HepG2 (cell line): ENCODE measurements around the gene BCAM. TPM values are rescaled to one million over a fixed set of nuclear protein-coding genes. Genes with fewer than 3 reads are reported as not detected.

Source experiments
- CREM ChIP-seq, 2 experiments: sonication (generic) in 1 of 2; formaldehyde crosslinking in 1 of 2; IDR thresholded peaks; 2 replicates each; pipeline versions ENCODE4 v1.4.0 to v1.6.1; 2016 to 2020; ENCODE audit warnings: antibody characterized with exemption in 1 of 2, mild to moderate bottlenecking in 1 of 2, missing genetic modification reagents in 1 of 2
- GABPB1 ChIP-seq: IDR thresholded peaks from 2 replicates; pipeline ENCODE4 v1.6.1; 2016; ENCODE audit warnings: mild to moderate bottlenecking, missing genetic modification reagents, moderate library complexity, missing compliant biosample characterization
- HDAC1 ChIP-seq: sonication (generic); formaldehyde crosslinking; IDR thresholded peaks from 2 replicates; pipeline ENCODE4 v1.5.1; 2020; ENCODE audit warnings: mild to moderate bottlenecking, missing genetic modification reagents
- HMG20A ChIP-seq: IDR thresholded peaks from 2 replicates; pipeline ENCODE4 v1.6.1; 2016; ENCODE audit warnings: borderline replicate concordance
- HNF4A ChIP-seq: sonication (generic); formaldehyde crosslinking; IDR thresholded peaks from 2 replicates; pipeline ENCODE4 v1.4.0; 2020; ENCODE audit warnings: missing genetic modification reagents
- KAT2B ChIP-seq: fragments of 150-350 bp; IDR thresholded peaks from 2 replicates; pipeline ENCODE4 v1.6.1; 2014; ENCODE audit warnings: low read depth, low read length, borderline replicate concordance
- KAT8 ChIP-seq: IDR thresholded peaks from 2 replicates; pipeline ENCODE4 v1.6.1; 2016; ENCODE audit warnings: missing genetic modification reagents, missing compliant biosample characterization
- NFIC ChIP-seq: IDR thresholded peaks from 2 replicates; pipeline ENCODE4 v1.6.1; 2012; ENCODE audit warnings: mild to moderate bottlenecking, low read length, inconsistent platforms
- RAD21 ChIP-seq: fragments of 450-650 bp; formaldehyde crosslinking; IDR thresholded peaks from 2 replicates; pipeline ENCODE4 v1.5.0; 2020; ENCODE audit warnings: mild to moderate bottlenecking
- ZC3H13 ChIP-seq: sonication (generic); formaldehyde crosslinking; IDR thresholded peaks from 2 replicates; pipeline ENCODE4 v1.8.1; 2023; ENCODE audit warnings: mild to moderate bottlenecking, missing genetic modification reagents, moderate library complexity
- ZC3H4 ChIP-seq: sonication (generic); formaldehyde crosslinking; IDR thresholded peaks from 2 replicates; pipeline ENCODE4 v1.4.0; 2020; ENCODE audit warnings: missing genetic modification reagents, borderline replicate concordance
- ZNF331 ChIP-seq: sonication (generic); formaldehyde crosslinking; IDR thresholded peaks from 2 replicates; pipeline ENCODE4 v1.4.0; 2020; ENCODE audit warnings: missing genetic modification reagents
- ZNF333 ChIP-seq: sonication (generic); formaldehyde crosslinking; IDR thresholded peaks from 2 replicates; pipeline ENCODE4 v1.4.0; 2020; ENCODE audit warnings: mild to moderate bottlenecking, missing genetic modification reagents, borderline replicate concordance
- ZNF530 ChIP-seq: sonication (generic); formaldehyde crosslinking; IDR thresholded peaks from 2 replicates; pipeline ENCODE4 v1.5.0; 2020; ENCODE audit warnings: low read depth, mild to moderate bottlenecking, missing genetic modification reagents
- ZNF780A ChIP-seq: sonication (generic); formaldehyde crosslinking; IDR thresholded peaks from 2 replicates; pipeline ENCODE4 v1.8.0; 2022; ENCODE audit warnings: mild to moderate bottlenecking, missing genetic modification reagents, moderate library complexity
- polyA plus RNA-seq, 8 experiments: library from polyadenylated mRNA; depleted of rRNA in 3 of 8; stranded (reverse) in 7 of 8; unstranded in 1 of 8; fragments of >200 nt; fragmentation: Illumina TruSeq in 4 of 8; extraction: Trizol in 4 of 8; gene quantifications; 2 replicates each; pipeline versions ENCODE4 v1.2.1 to v1.2.3, GENCODE V29; 2011 to 2016; ENCODE audit warnings: low read depth in 4 of 8, missing spikeins in 1 of 8, mixed read lengths in 1 of 8; ENCODE audit not compliant: insufficient read depth in 1 of 8
- total RNA-seq, 5 experiments: library from RNA; depleted of rRNA; stranded (reverse); fragments of >200 nt; fragmentation: Illumina TruSeq; extraction: Trizol; gene quantifications; 2 replicates each; pipeline ENCODE4 v1.2.3, GENCODE V29; 2016; ENCODE audit warnings: low read depth in 1 of 5
- TF ChIP-seq, protein P1 (sequence below): sonication (generic); formaldehyde crosslinking; IDR thresholded peaks from 2 replicates; pipeline ENCODE4 v1.4.0; 2020; ENCODE audit warnings: mild to moderate bottlenecking, missing genetic modification reagents
- TF ChIP-seq, protein P2 (sequence below): sonication (generic); formaldehyde crosslinking; IDR thresholded peaks from 2 replicates; pipeline ENCODE4 v1.8.1; 2022; ENCODE audit warnings: mild to moderate bottlenecking, missing genetic modification reagents
- TF ChIP-seq, protein P3 (sequence below): IDR thresholded peaks from 2 replicates; pipeline ENCODE4 v1.6.1; 2018; ENCODE audit warnings: missing genetic modification reagents
- TF ChIP-seq, protein P4 (sequence below): IDR thresholded peaks from 2 replicates; pipeline ENCODE4 v1.6.1; 2016; ENCODE audit warnings: mild to moderate bottlenecking, missing biosample characterization, missing genetic modification reagents

The BCAM gene
- total and polyA plus RNA-seq, 2 of the 13 experiments (the other 11 are each of a cell fraction or from before 2014, with no cell fraction given): 51.2 to 62.7 TPM

DNA sequence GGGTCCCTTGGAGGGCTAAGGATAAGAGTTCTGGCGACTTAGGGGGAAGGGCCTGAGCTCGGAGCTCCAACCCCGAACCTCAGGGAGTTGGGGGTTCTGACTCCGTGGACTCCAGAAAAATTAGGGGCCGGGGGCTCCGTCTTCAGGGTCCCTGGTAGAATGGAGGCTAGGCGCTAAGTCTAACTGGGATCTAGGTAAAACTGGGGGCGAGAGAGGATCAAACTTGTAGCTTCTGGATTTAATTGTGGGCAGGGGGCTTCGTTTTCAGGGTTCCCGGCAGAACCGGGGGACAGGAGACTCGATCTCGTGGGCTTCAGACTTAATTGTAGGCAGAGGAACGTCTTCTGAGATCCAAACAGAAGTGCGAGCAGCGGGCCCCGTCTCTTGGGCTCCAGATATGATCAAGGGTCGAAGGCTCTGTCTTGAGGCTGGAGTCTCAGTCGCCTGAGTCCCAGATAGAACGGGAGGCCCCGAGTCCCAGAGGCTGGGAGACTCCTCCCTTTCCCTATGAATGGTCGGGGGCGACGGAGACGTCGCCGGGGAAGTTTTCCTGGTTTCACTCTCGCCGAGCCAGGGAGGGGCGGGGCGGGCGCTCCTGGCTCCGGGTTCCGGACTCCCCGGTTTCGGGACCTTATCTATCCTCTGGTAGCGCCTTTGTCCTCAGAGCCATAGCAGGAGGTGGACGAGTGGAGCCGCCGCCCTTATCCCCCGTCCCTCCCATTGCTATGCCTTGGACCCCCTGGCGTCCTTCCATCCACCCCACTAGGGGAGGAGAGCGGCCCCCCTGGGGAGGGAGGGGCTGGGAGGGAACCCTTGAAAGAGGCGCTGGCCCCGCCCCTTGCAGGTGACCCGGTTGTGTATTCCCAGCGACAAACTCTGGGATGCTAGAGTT, 38.5 kb downstream of the BCAM start (continued):
- TF ChIP-seq, protein P1, sequence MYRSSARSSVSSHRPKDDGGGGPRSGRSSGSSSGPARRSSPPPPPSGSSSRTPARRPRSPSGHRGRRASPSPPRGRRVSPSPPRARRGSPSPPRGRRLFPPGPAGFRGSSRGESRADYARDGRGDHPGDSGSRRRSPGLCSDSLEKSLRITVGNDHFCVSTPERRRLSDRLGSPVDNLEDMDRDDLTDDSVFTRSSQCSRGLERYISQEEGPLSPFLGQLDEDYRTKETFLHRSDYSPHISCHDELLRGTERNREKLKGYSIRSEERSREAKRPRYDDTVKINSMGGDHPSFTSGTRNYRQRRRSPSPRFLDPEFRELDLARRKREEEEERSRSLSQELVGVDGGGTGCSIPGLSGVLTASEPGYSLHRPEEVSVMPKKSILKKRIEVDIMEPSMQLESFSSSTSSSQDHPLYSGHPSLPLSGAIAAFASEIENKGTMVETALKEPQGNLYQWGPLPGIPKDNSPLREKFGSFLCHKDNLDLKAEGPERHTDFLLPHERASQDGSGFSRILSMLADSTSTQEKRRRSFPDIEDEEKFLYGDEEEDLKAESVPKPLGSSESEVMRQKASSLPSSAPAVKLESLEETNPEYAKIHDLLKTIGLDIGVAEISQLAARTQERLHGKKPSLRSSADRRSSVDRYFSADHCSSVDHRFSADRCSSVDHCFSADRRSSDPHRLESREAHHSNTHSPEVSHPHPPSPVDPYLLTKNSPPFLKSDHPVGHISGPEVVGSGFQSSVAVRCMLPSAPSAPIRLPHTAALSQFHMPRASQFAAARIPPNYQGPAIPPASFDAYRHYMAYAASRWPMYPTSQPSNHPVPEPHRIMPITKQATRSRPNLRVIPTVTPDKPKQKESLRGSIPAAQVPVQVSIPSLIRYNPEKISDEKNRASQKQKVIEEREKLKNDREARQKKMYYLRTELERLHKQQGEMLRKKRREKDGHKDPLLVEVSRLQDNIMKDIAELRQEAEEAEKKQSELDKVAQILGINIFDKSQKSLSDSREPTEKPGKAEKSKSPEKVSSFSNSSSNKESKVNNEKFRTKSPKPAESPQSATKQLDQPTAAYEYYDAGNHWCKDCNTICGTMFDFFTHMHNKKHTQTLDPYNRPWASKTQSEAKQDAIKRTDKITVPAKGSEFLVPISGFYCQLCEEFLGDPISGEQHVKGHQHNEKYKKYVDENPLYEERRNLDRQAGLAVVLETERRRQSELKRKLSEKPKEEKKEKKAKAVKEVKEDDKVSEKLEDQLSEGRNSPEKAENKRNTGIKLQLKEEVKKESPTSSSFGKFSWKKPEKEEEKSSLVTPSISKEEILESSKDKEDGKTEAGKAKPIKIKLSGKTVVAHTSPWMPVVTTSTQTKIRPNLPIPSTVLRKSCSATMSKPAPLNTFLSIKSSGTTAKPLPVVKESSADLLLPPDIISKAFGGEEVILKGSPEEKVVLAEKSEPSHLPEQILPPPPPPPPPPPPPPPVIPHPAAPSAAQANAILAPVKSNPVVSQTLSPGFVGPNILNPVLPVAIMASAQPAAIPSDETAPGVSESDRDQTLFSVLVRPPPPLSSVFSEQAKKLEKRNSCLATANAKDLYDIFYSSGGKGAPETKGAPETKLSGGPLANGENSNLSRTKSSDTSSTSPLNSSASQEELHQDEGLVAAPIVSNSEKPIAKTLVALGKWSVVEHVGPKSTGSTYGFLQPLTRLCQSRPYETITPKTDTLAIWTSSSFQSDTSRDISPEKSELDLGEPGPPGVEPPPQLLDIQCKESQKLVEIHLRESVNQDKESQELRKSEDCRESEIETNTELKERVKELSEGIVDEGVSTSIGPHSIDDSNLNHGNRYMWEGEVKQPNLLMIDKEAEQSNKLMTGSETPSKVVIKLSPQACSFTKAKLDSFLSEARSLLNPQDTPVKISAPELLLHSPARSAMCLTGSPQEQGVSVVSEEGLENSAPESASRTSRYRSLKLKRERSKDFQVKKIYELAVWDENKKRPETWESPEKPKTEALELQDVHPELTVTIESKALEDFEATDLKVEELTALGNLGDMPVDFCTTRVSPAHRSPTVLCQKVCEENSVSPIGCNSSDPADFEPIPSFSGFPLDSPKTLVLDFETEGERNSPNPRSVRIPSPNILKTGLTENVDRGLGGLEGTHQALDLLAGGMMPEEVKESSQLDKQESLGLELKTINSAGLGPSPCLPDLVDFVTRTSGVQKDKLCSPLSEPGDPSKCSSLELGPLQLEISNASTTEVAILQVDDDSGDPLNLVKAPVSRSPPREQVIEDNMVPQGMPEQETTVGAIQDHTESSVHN (CRISPR knock-in tag): no peak
- no peak for TF ChIP-seq ZNF530 (CRISPR knock-in tag)
- TF ChIP-seq ZC3H4: no peak
- TF ChIP-seq, protein P2, sequence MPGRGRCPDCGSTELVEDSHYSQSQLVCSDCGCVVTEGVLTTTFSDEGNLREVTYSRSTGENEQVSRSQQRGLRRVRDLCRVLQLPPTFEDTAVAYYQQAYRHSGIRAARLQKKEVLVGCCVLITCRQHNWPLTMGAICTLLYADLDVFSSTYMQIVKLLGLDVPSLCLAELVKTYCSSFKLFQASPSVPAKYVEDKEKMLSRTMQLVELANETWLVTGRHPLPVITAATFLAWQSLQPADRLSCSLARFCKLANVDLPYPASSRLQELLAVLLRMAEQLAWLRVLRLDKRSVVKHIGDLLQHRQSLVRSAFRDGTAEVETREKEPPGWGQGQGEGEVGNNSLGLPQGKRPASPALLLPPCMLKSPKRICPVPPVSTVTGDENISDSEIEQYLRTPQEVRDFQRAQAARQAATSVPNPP (CRISPR knock-in tag): no peak
- TF ChIP-seq KAT2B: no peak
- TF ChIP-seq HDAC1 (CRISPR knock-in tag): peak; percentile 49
- TF ChIP-seq NFIC: no peak
- TF ChIP-seq HMG20A (CRISPR knock-in tag): no peak
- no peak for TF ChIP-seq ZC3H13 (CRISPR knock-in tag)
- no peak for TF ChIP-seq ZNF780A (CRISPR knock-in tag)
- no peak for TF ChIP-seq ZNF333
- TF ChIP-seq, protein P3, sequence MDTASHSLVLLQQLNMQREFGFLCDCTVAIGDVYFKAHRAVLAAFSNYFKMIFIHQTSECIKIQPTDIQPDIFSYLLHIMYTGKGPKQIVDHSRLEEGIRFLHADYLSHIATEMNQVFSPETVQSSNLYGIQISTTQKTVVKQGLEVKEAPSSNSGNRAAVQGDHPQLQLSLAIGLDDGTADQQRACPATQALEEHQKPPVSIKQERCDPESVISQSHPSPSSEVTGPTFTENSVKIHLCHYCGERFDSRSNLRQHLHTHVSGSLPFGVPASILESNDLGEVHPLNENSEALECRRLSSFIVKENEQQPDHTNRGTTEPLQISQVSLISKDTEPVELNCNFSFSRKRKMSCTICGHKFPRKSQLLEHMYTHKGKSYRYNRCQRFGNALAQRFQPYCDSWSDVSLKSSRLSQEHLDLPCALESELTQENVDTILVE: peak; percentile 22; the same call in 1 of the 2 replicates
- no peak for TF ChIP-seq RAD21 (CRISPR knock-in tag)
- TF ChIP-seq HNF4A: no peak
- TF ChIP-seq KAT8 (CRISPR knock-in tag): peak; percentile 28; the same call in 1 of the 2 replicates
- no peak for TF ChIP-seq CREM (IDR thresholded peaks at IDR 0.05)
- no peak for TF ChIP-seq CREM (CRISPR knock-in tag; IDR thresholded peaks at IDR 0.05)
- no peak for TF ChIP-seq ZNF331
- TF ChIP-seq, protein P4, sequence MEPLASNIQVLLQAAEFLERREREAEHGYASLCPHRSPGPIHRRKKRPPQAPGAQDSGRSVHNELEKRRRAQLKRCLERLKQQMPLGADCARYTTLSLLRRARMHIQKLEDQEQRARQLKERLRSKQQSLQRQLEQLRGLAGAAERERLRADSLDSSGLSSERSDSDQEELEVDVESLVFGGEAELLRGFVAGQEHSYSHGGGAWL: peak; percentile 50; the same call in 1 of the 2 replicates
- peak; percentile 84 for TF ChIP-seq GABPB1 (CRISPR knock-in tag)
